DND-41 (cell line): Measurements from ENCODE around the gene B3GALNT2.
"Not testable (repeated sequence)": the region's sequence is repeated elsewhere in the genome, so short reads cannot be mapped to it uniquely, and the experiment has no call there.

Experiments
- ATAC-seq: fragments of 200-7000 bp; cut with Tn5 transposase; 3 replicates; pipeline ENCODE4 v1.9.1; 2021; ENCODE audit warnings: low read depth; ENCODE audit not compliant: insufficient read depth
- DNase-seq: peaks from one replicate; pipeline ENCODE4 v3.0.0-alpha.2; 2020
- H2AFZ ChIP-seq: 2 replicates; pipeline ENCODE4 v1.6.0; 2012; ENCODE audit warnings: low read depth, low read length
- H3K27ac ChIP-seq: 2 replicates; pipeline ENCODE4 v1.5.1; 2012; ENCODE audit warnings: low read length, inconsistent platforms
- H3K27me3 ChIP-seq: fragments of 200-600 bp; sonication (generic); 2 replicates; pipeline ENCODE4 v1.6.0; 2012; ENCODE audit warnings: low read length, mild to moderate bottlenecking, inconsistent platforms; ENCODE audit not compliant: insufficient read depth, poor library complexity
- H3K36me3 ChIP-seq: 2 replicates; pipeline ENCODE4 v1.5.1; 2012; ENCODE audit warnings: low read length, inconsistent platforms; ENCODE audit not compliant: insufficient read depth
- H3K4me1 ChIP-seq: 2 replicates; pipeline ENCODE4 v1.5.1; 2012; ENCODE audit warnings: mild to moderate bottlenecking, low read length; ENCODE audit not compliant: insufficient read depth
- H3K4me2 ChIP-seq: 2 replicates; pipeline ENCODE4 v1.6.0; 2012; ENCODE audit warnings: mild to moderate bottlenecking, moderate library complexity, low read length, inconsistent platforms; ENCODE audit not compliant: insufficient read depth
- H3K4me3 ChIP-seq, 2 experiments: fragments of 200-600 bp in 1 of 2; shearing (Covaris generic) in 1 of 2; 2 replicates each; pipeline ENCODE4 v1.5.1; 2012 to 2016; ENCODE audit warnings: inconsistent platforms in 2 of 2, low read length in 2 of 2, mild to moderate bottlenecking in 2 of 2, low read depth in 1 of 2, moderate library complexity in 1 of 2
- H3K79me2 ChIP-seq: 2 replicates; pipeline ENCODE4 v1.6.0; 2012; ENCODE audit warnings: low read length, inconsistent platforms; ENCODE audit not compliant: insufficient read depth
- H3K9ac ChIP-seq: 2 replicates; pipeline ENCODE4 v1.6.0; 2012; ENCODE audit warnings: low read depth, mild to moderate bottlenecking, inconsistent platforms, low read length, moderate library complexity
- H3K9me3 ChIP-seq: 2 replicates; pipeline ENCODE4 v1.5.1; 2012; ENCODE audit warnings: low read length, moderate library complexity, mild to moderate bottlenecking, inconsistent platforms; ENCODE audit not compliant: insufficient read depth, severe bottlenecking
- H4K20me1 ChIP-seq: 2 replicates; pipeline ENCODE4 v1.6.0; 2012; ENCODE audit warnings: low read length; ENCODE audit not compliant: insufficient read depth
- EZH2 ChIP-seq: IDR thresholded peaks from 3 replicates; pipeline ENCODE4 v1.6.1; 2012; ENCODE audit warnings: borderline replicate concordance, low read depth, mild to moderate bottlenecking, moderate library complexity, low read length, inconsistent platforms; ENCODE audit not compliant: severe bottlenecking
- TF ChIP-seq, protein P1 (sequence below): IDR thresholded peaks from 2 replicates; pipeline ENCODE4 v1.5.1; 2012; ENCODE audit warnings: borderline replicate concordance, low read length, moderate library complexity, mild to moderate bottlenecking; ENCODE audit not compliant: poor library complexity, severe bottlenecking; ENCODE audit errors: extremely low read depth

B3GALNT2 gene

DNA sequence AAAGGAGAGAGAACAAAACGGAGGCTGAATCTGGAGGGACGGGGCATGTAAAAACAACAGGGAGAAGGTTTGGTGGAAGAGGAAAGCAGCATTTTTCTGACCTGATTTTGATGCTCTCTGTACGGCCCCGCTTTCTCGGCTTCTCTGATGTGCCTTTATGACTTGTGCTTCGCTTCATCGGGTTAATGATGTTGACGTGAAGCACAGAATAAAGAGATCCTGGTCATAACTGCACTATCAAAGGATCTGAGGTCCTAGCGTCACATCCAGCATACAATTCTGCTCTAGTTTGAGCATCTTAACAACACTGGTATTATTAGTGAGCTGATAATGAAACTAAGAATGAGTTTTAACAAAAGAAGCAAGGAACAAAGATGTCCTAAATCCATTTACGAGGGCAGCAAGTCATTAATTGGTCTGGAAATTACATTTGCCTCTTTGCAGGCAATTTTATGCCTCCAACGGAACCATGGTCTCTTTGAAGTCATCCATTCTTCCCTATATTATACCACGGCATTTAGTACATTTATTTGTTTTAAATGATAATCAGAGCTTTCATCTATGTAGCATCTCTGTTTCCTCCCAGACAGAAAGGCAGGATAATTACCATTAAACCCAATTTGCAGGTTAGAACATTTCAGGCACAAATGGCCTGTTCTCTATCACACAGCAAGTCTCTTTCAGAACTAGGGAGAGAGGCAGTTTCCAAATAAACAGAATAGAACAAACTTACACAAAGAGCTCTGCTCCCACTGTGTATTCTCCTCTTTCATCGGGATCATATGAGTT lies 45.3 kb upstream of the B3GALNT2 start:
- TF ChIP-seq, protein P1, sequence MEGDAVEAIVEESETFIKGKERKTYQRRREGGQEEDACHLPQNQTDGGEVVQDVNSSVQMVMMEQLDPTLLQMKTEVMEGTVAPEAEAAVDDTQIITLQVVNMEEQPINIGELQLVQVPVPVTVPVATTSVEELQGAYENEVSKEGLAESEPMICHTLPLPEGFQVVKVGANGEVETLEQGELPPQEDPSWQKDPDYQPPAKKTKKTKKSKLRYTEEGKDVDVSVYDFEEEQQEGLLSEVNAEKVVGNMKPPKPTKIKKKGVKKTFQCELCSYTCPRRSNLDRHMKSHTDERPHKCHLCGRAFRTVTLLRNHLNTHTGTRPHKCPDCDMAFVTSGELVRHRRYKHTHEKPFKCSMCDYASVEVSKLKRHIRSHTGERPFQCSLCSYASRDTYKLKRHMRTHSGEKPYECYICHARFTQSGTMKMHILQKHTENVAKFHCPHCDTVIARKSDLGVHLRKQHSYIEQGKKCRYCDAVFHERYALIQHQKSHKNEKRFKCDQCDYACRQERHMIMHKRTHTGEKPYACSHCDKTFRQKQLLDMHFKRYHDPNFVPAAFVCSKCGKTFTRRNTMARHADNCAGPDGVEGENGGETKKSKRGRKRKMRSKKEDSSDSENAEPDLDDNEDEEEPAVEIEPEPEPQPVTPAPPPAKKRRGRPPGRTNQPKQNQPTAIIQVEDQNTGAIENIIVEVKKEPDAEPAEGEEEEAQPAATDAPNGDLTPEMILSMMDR, result no peak
- TF ChIP-seq EZH2, result no peak
- no peak for DNase-seq
- Histone ChIP-seq H4K20me1 (no peaks in the 10 kb centered on the region), H3K36me3 (no peaks in the 10 kb centered on the region), H2AFZ (no peak overlapping the region), H3K4me2 (no peak overlapping the region), H3K4me1 (no peaks in the 10 kb centered on the region), H3K79me2 (no peaks in the 10 kb centered on the region), H3K4me3 (no peak overlapping the region), H3K27ac (no peak overlapping the region), H3K9ac (no peak overlapping the region), H3K9me3 (no peaks in the 10 kb centered on the region), H3K27me3 (peaks cover 2% of the 10 kb centered on the region)
- ATAC-seq, result no peak

DNA sequence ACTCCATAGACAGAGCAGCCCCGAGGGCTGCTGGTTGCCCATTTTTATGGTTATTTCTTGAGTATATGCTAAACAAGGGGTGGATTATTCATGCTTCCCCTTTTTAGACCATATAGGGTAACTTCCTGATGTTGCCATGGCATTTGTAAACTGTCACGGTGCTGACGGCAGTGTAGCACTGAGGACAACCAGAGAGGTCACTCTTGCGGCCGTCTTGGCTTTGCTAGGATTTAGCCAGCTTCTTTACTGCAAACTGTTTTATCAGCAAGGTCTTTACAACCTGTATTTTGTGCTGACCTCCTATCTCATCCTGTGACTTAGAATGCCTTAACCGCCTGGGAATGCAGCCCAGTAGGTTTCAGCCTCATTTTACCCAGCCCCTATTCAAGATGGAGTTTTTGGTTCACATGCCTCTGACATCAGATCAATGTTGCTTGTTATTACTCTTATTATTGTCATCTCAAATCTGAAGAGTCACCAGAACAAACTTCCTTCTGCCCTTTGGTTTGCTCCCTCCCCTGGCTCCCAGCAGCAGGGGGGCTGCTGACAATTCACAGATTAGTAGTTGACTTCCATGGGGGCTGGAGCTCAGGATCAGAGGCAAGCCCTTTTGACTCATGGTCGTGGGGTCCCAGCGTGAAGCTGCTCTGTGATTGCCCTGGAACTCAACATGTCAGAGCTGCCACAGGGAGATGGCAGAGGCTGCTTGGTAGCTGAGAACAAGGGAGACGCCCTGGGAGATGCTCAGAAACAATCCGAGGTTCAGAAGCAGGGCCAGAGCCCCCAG lies 42.3 kb upstream of the B3GALNT2 start:
- not testable (repeated sequence) for H3K27ac ChIP-seq, ATAC-seq, H3K4me3 ChIP-seq

DNA sequence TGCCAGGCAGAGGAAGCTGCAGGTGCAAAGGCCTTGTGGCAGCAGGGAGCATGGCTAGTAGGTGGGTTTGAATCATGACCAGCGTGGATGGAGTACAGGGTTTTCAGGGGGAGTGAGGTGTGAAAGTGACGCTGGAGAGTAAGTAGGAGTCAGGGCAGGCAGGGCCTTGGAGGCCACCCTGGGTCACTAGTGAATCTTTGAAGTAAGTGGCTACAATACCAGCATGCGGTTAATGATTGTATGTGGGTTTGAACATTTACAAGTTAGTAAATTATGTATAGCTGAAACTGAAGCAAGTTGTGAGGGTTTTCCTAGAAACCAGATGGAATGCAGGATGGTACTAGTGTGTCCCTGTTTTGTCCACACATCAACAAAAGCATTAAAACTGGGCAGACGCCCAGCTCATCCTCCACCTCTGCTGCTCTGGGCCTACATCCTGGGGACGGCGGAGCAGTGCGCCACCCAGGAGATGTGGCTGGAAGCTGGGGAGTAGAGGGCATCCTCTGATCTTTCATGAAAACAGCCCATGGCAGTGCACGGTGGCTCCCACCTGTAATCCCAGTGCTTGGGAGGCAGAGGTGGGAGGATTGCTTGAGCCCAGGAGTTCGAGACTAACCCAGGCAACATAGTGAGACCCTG lies 41.2 kb upstream of the B3GALNT2 start:
- no peaks in the 10 kb centered on the region for H3K4me1 ChIP-seq
- H3K4me2 ChIP-seq, result no peak overlapping the region
- no peak overlapping the region for H2AFZ ChIP-seq
- no peak overlapping the region for H3K9ac ChIP-seq
- no peak overlapping the region for H3K27ac ChIP-seq
- peaks cover 2% of the 10 kb centered on the region for H3K27me3 ChIP-seq
- no peaks in the 10 kb centered on the region for H4K20me1 ChIP-seq
- H3K79me2 ChIP-seq, result no peaks in the 10 kb centered on the region
- TF ChIP-seq EZH2, result no peak
- TF ChIP-seq, protein P1, result no peak
- ATAC-seq (no peak), DNase-seq (no peak)
- no peaks in the 10 kb centered on the region for H3K9me3 ChIP-seq
- H3K36me3 ChIP-seq, result no peaks in the 10 kb centered on the region
- no peak overlapping the region for H3K4me3 ChIP-seq

More for the DNA sequence above, 42.3 kb upstream of the B3GALNT2 start:
- not testable (repeated sequence) for H3K9me3 ChIP-seq, H3K27me3 ChIP-seq, H3K79me2 ChIP-seq, H3K4me2 ChIP-seq, H3K36me3 ChIP-seq, H3K4me1 ChIP-seq, DNase-seq, H4K20me1 ChIP-seq, H2AFZ ChIP-seq, H3K9ac ChIP-seq

DNA sequence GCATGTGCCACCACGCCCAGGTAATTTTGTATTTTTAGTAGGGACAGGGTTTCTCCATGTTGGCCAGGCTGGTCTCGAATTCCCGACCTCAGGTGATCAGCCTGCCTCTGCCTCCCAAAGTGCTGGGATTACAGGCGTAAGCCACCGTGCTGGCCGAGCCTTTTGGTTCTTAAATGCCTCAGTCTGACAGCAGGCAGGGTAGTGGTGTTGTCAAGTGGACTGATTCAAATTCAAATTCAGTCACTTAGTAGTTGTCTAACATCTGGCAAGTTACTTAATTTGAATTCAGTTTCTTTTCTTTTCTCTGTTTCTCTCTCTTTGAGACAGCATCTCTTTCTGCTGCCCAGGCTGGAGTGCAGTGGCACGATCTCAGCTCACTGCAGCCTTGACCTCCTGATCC lies 38.6 kb upstream of the B3GALNT2 start:
- H3K36me3 ChIP-seq, H4K20me1 ChIP-seq, H3K9ac ChIP-seq, H3K79me2 ChIP-seq, ATAC-seq, H3K4me3 ChIP-seq, H3K27ac ChIP-seq, DNase-seq, H3K27me3 ChIP-seq, H3K4me2 ChIP-seq, H3K9me3 ChIP-seq, H2AFZ ChIP-seq, H3K4me1 ChIP-seq: not testable (repeated sequence)
